ENCODE measurements around the gene YTHDF1.

DNA sequence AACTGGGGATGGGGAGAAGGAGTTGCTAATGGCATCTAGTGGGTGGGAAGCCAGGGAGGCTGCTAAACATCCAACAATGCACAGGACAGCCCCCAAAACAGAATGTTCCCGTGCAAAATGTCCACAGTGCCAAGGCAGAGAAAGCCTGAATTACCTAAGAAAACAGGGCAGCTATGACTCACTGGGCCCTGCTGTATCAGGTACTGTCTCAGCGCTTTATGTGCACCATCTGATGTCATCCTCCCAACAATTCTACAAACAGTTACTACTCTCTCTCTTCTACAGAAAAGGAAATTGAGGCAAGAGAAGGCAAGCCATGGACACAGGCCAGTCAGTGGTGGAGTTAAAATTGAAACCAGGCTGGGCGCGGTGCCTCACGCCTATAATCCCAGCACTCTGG is 3.1 kb downstream of the YTHDF1 start:
- TF ChIP-seq EP300 (IDR thresholded peaks at IDR 0.05) (no peak), POLR2A (IDR thresholded peaks at IDR 0.05; ENCODE audit: low read depth) (no peak)
- TF ChIP-seq, protein P1, sequence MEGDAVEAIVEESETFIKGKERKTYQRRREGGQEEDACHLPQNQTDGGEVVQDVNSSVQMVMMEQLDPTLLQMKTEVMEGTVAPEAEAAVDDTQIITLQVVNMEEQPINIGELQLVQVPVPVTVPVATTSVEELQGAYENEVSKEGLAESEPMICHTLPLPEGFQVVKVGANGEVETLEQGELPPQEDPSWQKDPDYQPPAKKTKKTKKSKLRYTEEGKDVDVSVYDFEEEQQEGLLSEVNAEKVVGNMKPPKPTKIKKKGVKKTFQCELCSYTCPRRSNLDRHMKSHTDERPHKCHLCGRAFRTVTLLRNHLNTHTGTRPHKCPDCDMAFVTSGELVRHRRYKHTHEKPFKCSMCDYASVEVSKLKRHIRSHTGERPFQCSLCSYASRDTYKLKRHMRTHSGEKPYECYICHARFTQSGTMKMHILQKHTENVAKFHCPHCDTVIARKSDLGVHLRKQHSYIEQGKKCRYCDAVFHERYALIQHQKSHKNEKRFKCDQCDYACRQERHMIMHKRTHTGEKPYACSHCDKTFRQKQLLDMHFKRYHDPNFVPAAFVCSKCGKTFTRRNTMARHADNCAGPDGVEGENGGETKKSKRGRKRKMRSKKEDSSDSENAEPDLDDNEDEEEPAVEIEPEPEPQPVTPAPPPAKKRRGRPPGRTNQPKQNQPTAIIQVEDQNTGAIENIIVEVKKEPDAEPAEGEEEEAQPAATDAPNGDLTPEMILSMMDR (IDR thresholded peaks at IDR 0.05), result no peak

Data from esophagus muscularis mucosa (tissue), 4 donors.